Right cardiac atrium (tissue), 5 donors: ENCODE results near the gene CD80. TPM values are rescaled to one million over a fixed set of nuclear protein-coding genes. Genes with fewer than 3 reads are reported as not detected.

Experiments
- ATAC-seq, 2 donors: fragments of 200-7000 bp; cut with Tn5 transposase; one replicate each; pipeline versions ENCODE4 v1.8.0 to v1.9.1; 2020; ENCODE audit warnings: moderate library complexity in 2 of 2, mild to moderate bottlenecking in 1 of 2
- DNase-seq, 3 donors: peaks; one replicate each; pipeline ENCODE4 v3.0.0-alpha.2; 2020
- H3K27ac ChIP-seq: one replicate; pipeline ENCODE4 v1.5.1; 2013; ENCODE audit warnings: mild to moderate bottlenecking, low read length, control low read depth, moderate library complexity
- H3K27me3 ChIP-seq: one replicate; pipeline ENCODE4 v1.6.1; 2013; ENCODE audit not compliant: control insufficient read depth, insufficient read depth
- H3K4me1 ChIP-seq: one replicate; pipeline ENCODE4 v1.6.1; 2013; ENCODE audit warnings: low read length; ENCODE audit not compliant: control insufficient read depth, insufficient read depth
- H3K4me3 ChIP-seq: one replicate; pipeline ENCODE4 v1.5.1; 2013; ENCODE audit warnings: low read length, control low read depth
- H3K9me3 ChIP-seq: one replicate; pipeline ENCODE4 v1.6.1; 2013; ENCODE audit warnings: low read length; ENCODE audit not compliant: control insufficient read depth
- WGBS: extraction: QIAGEN DNeasy Blood & Tissue Kit; methylation state at CpG from one replicate; pipeline ENCODE4 v1.1.7; 2013; 5-methylcytosine and 5-hydroxymethylcytosine counted together
- intact Hi-C, 4 donors: fragments of 100-400 bp; cut with DNase I; formaldehyde crosslinking; loops; one replicate each; pipeline versions ENCODE4 v1.11.0 to v1.14.0; 2022 to 2023
- long read RNA-seq, 4 donors: library from polyadenylated mRNA; unstranded; transcript quantifications; one replicate each; pipeline ENCODE4 v2.0.0, GENCODE V29; 2020 to 2021
- polyA plus RNA-seq: library from polyadenylated mRNA; stranded (reverse); fragments of 200-250 nt; gene quantifications from one replicate; pipeline ENCODE4 v1.2.3, GENCODE V29; 2013
- total RNA-seq, 4 donors: library from RNA; stranded (reverse); fragmentation: NEBNext Ultra II Directional; extraction: Animal tissue kit (Norgen Biotek cat#: 25700); gene quantifications; one replicate each; pipeline ENCODE4 v1.2.1, GENCODE V29; 2021
- donor health status: healthy with polysubstance abuse.
- donor health status: DM: no; HTN: yes; CAD: no.
- donor health status: DM: no; HTN: no; CAD: no.
- donor health status: DM: no; HTN: yes; CAD: no; lungs with severe emphysema.
- donor health status: DM: yes; HTN: yes; CAD: no.

The CD80 gene
- under 1 TPM in 3 of 4 donors, not detected in 1; 0.17 to 0.54 (median 0.26) TPM for total RNA-seq
- polyA plus RNA-seq, result 0.14 TPM
- long read RNA-seq, donor 1, result 0 reads
- long read RNA-seq, donor 2, result 0 reads
- long read RNA-seq, donor 3, result 0 reads
- long read RNA-seq, donor 4, result 0 reads

GRCh38 chr3:119559441-119559963, at the start of gene CD80:
Gene CD80, minus strand, starts transcription at chr3:119559614. Its CDS starts 1,886 bp downstream, at chr3:119557728.
- Histone ChIP-seq H3K27ac (no peak within 1 kb of the TSS), H3K27me3 (no peaks in the 10 kb centered on the region), H3K4me3 (no peak within 1 kb of the TSS), H3K9me3 (no peaks in the 10 kb centered on the region), H3K4me1 (no peaks in the 10 kb centered on the region)
- 23% methylated on average over 7 of the region's 7 CpGs for WGBS
- DNase-seq, result peak; percentile 50 to 78 (median 66)
- peak; percentile 72 to 80 for ATAC-seq
- intact Hi-C loops, result no loop called here

- no peak for DNase-seq
- 94% methylated on average over 6 of the region's 6 CpGs for WGBS
- H3K9me3 ChIP-seq, result no peaks in the 10 kb centered on the region
- intact Hi-C loops, result loop anchor here in 2 of 4 donors (10.0 kb wide), 1 partner anchor 66 kb away; the partner anchor contains the start of gene COX17 (in 2 of the 2)
- H3K4me3 ChIP-seq, result no peak overlapping the region
- no peaks in the 10 kb centered on the region for H3K4me1 ChIP-seq
- ATAC-seq, result no peak
- no peak overlapping the region for H3K27ac ChIP-seq
- no peaks in the 10 kb centered on the region for H3K27me3 ChIP-seq
Observed at GRCh38 chr3:119608405-119609000, 49.1 kb upstream of the CD80 start.

- ATAC-seq, result no peak
- peaks cover 10% of the 10 kb centered on the region for H3K4me1 ChIP-seq
- no peak overlapping the region for H3K4me3 ChIP-seq
- no peak overlapping the region for H3K27ac ChIP-seq
- intact Hi-C loops, result loop anchor here in 2 of 4 donors (10.0 kb wide), 1 partner anchor 70 kb away; the partner anchor contains the start of gene COX17 (in 2 of the 2)
- 83% methylated on average over 1 of the region's 1 CpG for WGBS
- DNase-seq, result no peak
- H3K27me3 ChIP-seq, result no peaks in the 10 kb centered on the region
- H3K9me3 ChIP-seq, result no peaks in the 10 kb centered on the region
Observed at GRCh38 chr3:119604878-119605277, 45.5 kb upstream of the CD80 start.

- ATAC-seq, result no peak
- DNase-seq, result no peak
- Histone ChIP-seq H3K27me3 (no peaks in the 10 kb centered on the region), H3K27ac (peak overlapping the region; percentile 62), H3K4me1 (peaks cover 16% of the 10 kb centered on the region), H3K4me3 (no peak overlapping the region), H3K9me3 (no peaks in the 10 kb centered on the region)
- intact Hi-C loops, result loop anchor here in 2 of 4 donors (10.0 kb wide), 1 partner anchor 72 kb away; the partner anchor contains the start of gene COX17 (in 2 of the 2)
- WGBS, result 39% methylated on average over 1 of the region's 1 CpG
Observed at GRCh38 chr3:119602676-119603075, 43.3 kb upstream of the CD80 start.

DNA sequence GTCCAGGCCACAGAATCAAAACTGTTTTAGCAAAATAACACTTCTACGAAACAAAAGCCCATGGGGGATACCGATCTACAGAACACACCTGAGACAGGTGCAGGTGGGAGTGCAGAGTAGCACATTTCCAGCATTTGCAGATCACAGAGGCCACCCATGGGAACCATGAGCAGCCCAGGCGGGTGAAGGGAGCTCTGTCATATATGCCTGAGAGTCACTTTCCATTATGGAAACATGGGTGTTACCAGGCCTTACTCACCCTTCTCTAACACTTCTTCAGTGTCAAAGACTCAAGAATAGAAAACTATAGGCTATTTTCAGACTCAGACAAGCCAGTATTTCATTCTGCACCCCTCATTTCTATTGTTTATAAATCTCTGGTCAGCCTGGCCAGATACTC, 41.7 kb upstream of the CD80 start:
- intact Hi-C loops, result loop anchor here in 2 of 4 donors (10.0 kb wide), 1 partner anchor 74 kb away; the partner anchor contains the start of gene COX17 (in 2 of the 2)

DNA sequence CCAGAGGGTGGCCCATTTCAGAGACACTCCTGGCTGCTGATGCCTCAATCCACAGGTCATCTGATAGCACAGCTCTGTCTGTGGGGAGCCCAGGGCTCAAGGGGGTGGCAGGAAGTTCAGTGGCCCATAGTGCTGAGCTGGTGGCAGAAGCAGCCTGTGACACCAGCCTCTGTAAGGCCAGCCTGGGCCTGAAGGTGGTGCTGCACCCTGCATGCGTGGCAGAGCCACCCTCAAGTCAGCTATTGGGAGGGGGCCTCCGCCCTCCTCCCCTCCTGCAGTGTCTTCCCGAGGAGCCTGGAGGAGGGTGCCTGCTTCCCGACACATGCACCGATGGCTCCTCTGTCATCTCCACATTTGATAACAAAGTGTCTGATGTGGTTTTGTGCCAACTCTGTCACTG, 41.3 kb upstream of the CD80 start:
- intact Hi-C loops, result loop anchor here in 2 of 4 donors (10.0 kb wide), 1 partner anchor 74 kb away; the partner anchor contains the start of gene COX17 (in 2 of the 2)

More for the DNA sequence above, 41.7 kb upstream of the CD80 start:
- H3K9me3 ChIP-seq, result no peaks in the 10 kb centered on the region
- no peak for DNase-seq
- H3K27ac ChIP-seq, result peak overlapping the region; percentile 28
- WGBS, result 69% methylated on average over 3 of the region's 3 CpGs
- H3K27me3 ChIP-seq, result no peaks in the 10 kb centered on the region
- peaks cover 21% of the 10 kb centered on the region for H3K4me1 ChIP-seq
- no peak overlapping the region for H3K4me3 ChIP-seq
- peak; percentile 8 to 69 for ATAC-seq

DNA sequence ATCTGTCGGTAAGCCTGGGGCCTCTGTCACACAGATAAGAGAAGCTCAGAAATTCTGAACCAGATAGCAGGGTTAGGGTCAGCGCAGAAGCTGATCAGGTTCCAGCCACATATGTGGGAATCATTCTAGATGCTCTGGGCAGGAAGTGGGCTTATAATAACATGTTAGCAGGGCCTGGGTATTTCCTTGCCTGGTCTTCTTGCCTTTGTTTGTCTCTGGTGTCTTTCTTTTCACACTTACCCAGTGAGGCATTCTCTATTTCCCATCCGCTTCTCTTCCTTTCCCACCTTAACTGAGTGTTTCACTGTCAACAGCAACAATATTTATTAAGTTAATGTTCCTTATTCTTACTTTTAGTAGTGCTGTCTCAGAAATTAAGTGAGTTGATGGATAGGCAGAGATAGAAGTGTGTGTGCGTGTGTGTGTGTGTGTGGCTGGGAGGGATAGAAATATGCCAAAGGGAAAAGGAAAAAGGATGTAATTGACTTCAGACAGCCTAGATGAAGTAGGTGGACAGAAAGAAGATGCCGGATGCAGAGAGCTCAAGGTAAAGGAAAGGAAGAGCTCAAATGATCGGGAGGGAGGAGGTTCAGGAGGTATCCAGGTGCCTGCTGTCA, 40.3 kb upstream of the CD80 start:
- no peak for ATAC-seq
- Histone ChIP-seq H3K27me3 (no peaks in the 10 kb centered on the region), H3K27ac (peak overlapping the region; percentile 23), H3K9me3 (no peaks in the 10 kb centered on the region), H3K4me1 (peaks cover 24% of the 10 kb centered on the region), H3K4me3 (no peak overlapping the region)
- DNase-seq, result no peak
- intact Hi-C loops, result loop anchor here in 2 of 4 donors (10.0 kb wide), 1 partner anchor 75 kb away; the partner anchor contains the start of gene COX17 (in 2 of the 2)
- WGBS, result 71% methylated on average over 6 of the region's 6 CpGs

More for the DNA sequence above, 41.3 kb upstream of the CD80 start:
- H3K4me3 ChIP-seq, result no peak overlapping the region
- H3K27ac ChIP-seq, result peak overlapping the region; percentile 23
- WGBS, result 39% methylated on average over 5 of the region's 5 CpGs
- no peaks in the 10 kb centered on the region for H3K9me3 ChIP-seq
- H3K4me1 ChIP-seq, result peaks cover 21% of the 10 kb centered on the region
- DNase-seq (peak; percentile 33 to 82 (median 78)), ATAC-seq (peak; percentile 77 to 78)
- H3K27me3 ChIP-seq, result no peaks in the 10 kb centered on the region

DNA sequence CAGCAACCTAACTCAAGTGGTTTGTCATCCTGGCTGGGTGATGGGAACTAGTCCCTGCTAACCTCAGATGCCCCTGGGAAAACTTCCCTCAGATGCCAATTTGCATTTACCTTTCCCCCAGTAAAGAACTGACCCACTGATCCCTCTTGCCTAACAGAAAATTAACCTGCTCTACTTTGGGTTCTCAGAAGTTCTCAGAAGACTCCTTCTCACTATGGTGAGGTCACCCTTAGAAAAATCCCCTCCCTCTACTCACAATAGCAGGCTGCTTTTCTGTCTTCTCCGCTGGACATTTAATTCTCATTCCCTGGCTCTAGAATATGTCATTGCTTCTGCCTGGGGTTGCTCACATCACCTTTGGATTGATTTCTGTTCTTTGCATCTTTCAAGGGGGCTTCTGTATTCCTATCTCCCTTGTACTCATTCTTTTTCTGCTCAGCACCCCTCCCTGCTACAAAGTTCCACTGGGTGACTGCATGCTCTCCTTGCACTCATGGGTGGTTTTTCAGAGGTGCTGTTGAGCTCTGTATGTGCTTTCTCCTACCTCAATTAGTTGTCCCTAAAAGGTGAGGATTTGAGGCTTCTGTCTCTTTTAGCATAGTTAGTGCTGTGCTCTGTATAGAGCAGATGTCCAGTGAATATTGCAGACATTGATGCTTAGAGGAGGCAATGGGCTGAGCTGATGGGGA, 39.1 kb upstream of the CD80 start:
- intact Hi-C loops, result no loop called here
- WGBS, result 82% methylated on average over 1 of the region's 1 CpG
- H3K27ac ChIP-seq, result peak overlapping the region; percentile 11

DNA sequence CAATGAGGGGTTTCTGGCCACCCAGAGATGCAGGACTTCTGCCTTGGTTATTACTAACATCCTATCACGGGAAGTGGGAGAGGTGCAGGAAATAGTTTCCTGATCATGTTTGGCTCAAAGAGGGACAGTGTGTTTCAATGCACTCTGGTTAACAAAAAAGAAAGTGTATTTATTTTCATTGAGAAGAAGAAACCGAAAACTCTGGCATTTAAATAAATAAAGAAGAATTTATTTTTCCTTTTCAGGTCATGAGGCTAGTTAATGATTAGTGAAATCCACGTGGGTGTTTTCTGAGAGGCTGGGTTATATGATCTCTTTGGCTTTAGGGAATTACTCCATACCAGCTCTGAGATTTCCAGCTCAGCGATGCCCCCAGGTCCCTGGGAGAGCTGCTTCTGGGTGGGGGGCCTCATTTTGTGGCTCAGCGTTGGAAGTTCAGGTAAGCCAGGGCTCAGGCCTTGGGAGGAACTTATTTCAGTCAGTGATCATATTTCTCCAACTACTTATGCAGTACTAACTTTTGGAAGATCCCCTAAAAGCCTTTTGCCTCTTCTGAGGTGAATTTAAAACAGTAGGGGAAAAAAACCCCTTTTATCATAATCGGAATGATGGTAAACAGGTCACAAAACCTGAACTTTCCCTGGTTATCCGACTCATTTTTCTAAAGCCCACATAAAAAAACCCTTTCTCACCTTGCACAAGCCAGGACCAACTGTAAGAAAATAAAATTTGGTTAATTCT, 38.3 kb upstream of the CD80 start, which contains the start of gene PLA1A:
Gene PLA1A (plus strand): TSS at position 338 of the 741 bp plus-strand sequence. CDS start 29 bp downstream, at position 367.
- Histone ChIP-seq H3K27me3 (no peaks in the 10 kb centered on the region), H3K4me1 (peaks cover 19% of the 10 kb centered on the region), H3K9me3 (no peaks in the 10 kb centered on the region), H3K27ac (peak within 1 kb of the TSS; percentile 90), H3K4me3 (no peak within 1 kb of the TSS)
- intact Hi-C loops, result no loop called here
- 62% methylated on average over 7 of the region's 7 CpGs for WGBS
- DNase-seq (no peak), ATAC-seq (peak; percentile 53 to 80)

More for the DNA sequence above, 39.1 kb upstream of the CD80 start:
- H3K4me3 ChIP-seq, result no peak overlapping the region
- H3K27me3 ChIP-seq, result no peaks in the 10 kb centered on the region
- ATAC-seq, result peak in 1 of 2 donors; percentile 3
- H3K9me3 ChIP-seq, result no peaks in the 10 kb centered on the region
- no peak for DNase-seq
- peaks cover 24% of the 10 kb centered on the region for H3K4me1 ChIP-seq

DNA sequence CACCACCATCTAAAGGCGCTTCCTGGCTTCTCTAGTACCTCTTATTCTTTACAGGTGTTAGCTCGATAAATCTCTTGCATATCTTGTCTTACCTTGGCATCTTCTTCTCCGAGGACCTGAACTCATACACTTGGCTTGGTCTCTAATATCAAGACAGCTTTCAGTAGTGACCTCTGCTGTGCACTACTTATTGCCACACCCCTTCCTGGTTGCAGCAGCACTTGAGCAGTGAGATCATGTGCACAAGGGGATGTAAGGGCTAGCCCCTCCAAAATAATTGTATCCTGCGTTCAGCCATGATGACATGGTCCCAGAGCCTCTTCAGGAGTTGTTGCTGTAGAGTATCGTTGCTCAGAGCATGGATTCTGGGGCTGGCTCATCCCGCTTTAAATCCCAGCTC, 37.0 kb upstream of the CD80 start:
- intact Hi-C loops, result no loop called here
- ATAC-seq, result peak in 1 of 2 donors; percentile 13

More for the DNA sequence above, 37.0 kb upstream of the CD80 start:
- Histone ChIP-seq H3K27me3 (no peaks in the 10 kb centered on the region), H3K27ac (peak overlapping the region; percentile 6), H3K9me3 (no peaks in the 10 kb centered on the region), H3K4me3 (no peak overlapping the region), H3K4me1 (peaks cover 19% of the 10 kb centered on the region)
- WGBS, result 87% methylated on average over 6 of the region's 6 CpGs
- no peak for DNase-seq
